Measurements from ENCODE around the gene PTPRQ.
"Not testable (repeated sequence)": the region's sequence is repeated elsewhere in the genome, so short reads cannot be mapped to it uniquely, and the experiment has no call there.

The PTPRQ gene

GRCh38 chr12:80477521-80478145 lies 33.6 kb downstream of the PTPRQ start:
- not testable (repeated sequence) for DNase-seq

- no peak for DNase-seq
Measured at GRCh38 chr12:80484746-80485145, 40.7 kb downstream of the PTPRQ start.

DNA sequence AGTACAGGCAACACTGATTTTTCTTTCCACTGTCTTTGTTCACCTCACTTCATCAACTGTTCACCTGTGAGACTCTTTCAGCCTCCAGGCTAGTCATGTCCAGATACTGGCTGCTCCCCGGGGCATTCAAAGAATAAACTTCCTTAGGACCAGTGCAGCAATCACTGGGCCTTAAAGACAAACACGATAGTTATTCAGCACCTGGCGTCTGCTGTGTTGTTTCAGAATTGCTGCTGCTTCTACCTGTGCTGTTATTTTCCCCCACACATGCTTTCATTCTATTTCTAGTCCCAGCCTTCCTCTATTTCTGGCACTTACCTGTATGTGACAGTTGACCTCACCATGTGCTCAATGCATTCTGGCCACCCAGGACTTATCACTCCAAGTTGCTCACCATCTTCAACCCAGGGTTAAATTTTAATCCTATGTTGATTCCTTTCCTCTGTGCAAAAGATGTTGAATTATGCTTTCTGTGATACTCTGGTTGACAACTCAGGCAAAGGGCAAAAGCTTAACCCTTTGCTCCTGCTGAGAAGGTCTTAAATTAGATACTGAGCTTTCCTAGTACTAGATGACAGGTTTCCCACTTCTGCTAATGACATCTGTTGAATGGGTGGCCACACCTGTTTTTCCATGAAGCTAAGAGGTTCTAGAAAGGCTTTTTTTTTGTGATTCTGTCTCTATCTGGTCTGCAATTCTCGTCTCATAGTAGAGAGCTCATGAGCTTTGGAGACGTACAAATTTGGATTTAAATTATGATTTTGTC lies 41.4 kb downstream of the PTPRQ start:
- no peak for DNase-seq

DNA sequence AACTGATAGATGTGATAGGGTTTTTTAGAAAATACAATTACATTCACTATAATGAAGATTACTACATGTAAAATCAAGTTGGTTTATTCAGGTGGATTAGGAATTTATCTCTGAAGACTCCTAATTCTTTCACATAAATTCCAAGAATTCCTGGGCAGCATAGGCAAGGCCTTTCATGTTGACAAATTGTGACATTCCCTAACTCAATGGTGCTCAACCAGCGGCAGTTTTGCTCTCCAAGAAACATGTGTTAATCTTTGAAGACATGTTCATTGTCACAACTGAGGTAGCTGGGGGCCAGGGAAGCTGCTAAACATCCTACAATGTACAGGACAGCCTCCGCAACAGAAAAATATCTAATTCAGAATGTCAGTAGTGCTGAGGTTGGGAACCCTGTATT lies 46.3 kb downstream of the PTPRQ start:
- no peak for DNase-seq

DNA sequence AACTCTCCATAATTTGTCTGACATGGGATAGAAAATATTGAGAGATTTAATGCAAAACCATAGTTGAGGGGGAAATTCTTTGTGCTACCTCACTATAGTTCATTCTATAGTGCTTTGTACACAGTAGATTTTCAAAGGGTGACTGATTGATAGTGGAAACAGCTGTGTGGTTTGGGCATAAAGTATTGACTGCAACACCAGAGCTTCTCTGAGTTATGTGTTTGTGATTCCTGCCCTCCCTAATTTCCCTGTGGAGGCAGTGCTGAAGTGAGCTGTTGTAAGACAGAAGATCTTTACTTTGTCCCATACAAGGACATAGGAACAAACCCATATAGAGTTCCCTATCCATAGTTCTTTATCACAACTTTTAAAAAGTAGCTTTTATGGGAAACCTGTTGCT lies 47.1 kb downstream of the PTPRQ start:
- no peak for DNase-seq

GRCh38 chr12:80493466-80493865 lies 49.4 kb downstream of the PTPRQ start:
- DNase-seq: no peak

DNA sequence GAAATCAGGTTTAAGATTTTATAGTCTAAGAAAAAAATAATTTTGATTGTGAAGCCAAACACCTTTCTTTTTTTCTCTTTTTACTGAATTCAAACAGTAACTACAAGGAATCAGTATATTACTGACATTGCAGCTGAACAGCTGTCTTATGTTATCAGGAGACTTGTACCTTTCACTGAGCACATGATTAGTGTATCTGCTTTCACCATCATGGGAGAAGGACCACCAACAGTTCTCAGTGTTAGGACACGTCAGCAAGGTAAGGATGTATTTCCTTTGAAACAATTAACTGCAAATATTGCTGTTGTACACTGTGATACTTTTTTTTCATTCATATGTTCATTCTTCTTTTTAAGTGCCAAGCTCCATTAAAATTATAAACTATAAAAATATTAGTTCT lies 50.8 kb downstream of the PTPRQ start:
- no peak for DNase-seq

DNA sequence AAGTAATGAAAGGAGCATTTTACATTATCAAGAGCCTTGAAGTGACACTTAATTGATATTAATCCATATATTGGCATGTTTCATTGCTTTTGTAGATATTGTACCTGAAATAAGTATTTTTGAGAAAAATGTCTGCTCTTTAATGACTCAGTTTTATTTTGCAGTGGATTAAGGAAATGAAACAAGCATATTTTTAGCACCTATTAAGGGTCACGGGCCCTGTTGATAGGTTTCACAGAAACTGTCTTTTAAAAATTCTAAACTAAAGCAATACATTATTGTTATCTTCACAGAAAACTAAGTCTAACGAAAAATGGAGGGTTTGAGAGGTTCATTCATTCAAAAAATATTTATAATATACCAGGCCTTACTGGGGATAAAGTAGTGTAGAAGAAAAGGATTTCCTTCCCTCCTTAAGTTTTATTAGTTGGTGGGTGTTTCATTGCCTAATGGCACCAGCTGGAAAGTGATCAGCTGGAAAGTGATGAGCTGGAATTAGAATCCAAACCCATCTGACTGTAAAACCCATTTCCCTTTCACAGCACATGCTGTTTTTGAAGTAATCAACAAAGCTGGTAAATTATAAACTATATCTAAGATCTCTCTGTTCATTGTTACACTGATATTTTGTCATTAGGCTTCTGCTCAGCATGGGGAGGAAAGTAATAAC lies 54.2 kb downstream of the PTPRQ start:
- DNase-seq: no peak

GRCh38 chr12:80504389-80505163 lies 60.5 kb downstream of the PTPRQ start:
- DNase-seq: no peak

- no peak for DNase-seq
Measured at GRCh38 chr12:80509781-80510556, 65.9 kb downstream of the PTPRQ start.

DNA sequence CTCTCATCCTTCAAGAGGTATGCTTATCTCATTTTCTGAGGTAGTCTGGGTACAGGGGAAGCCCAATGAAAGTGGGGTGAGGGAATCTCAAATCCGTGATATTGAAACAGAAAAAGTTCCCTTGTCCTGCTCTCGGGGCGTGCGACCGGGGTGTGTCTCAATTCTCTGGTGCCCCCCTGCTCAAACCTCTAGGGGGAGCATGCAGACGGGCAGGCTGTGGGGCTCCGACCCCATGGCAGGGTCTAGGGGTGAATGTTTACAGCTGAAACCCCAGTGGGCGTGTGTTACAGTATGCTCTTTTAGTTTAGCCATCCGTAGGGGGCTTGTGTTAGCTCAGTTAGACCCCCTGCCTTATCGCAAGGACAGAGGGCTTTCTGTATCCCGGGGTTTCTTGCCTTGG lies 68.7 kb downstream of the PTPRQ start:
- no peak for DNase-seq

- DNase-seq: no peak
Measured at GRCh38 chr12:80513211-80513610, 69.2 kb downstream of the PTPRQ start.

DNA sequence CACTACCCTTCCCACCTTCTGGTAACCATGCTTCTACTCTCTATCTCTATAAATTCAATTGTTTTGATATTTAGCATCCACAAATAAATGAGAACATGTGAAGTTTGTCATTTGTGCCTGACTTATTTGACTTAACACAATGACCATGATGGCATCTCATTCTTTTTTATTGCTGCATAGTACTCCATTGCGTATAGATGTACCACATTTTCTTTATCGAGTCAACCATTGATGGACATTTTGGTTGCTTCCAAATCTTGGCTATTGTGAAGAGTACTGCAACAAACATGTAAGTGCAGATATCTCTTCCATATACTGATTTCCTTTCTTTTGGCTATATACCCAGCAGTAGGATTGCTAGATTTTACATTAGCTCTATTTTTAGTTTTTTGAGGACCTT lies 73.6 kb downstream of the PTPRQ start:
- no peak for DNase-seq

DNA sequence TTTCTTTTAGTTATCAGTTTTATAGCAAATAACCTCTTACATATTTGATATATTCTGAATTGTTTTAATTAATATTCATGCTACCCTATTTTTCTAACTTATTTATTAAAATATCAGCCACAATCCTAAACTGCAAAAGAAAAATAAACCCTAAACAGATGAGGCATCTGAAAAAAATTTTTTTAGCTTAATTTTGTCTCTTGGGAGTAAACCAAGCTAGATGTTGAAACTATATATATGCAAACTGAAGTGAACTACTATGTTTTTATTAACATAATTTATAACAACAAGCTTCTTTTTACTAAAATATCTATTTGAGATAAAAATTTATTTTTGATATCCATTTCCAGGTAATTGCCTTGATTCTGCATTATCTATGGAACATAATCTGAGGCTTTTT lies 87.6 kb downstream of the PTPRQ start:
- no peak for DNase-seq

- DNase-seq: no peak
Measured at GRCh38 chr12:80539029-80539428, 95.0 kb downstream of the PTPRQ start.

DNA sequence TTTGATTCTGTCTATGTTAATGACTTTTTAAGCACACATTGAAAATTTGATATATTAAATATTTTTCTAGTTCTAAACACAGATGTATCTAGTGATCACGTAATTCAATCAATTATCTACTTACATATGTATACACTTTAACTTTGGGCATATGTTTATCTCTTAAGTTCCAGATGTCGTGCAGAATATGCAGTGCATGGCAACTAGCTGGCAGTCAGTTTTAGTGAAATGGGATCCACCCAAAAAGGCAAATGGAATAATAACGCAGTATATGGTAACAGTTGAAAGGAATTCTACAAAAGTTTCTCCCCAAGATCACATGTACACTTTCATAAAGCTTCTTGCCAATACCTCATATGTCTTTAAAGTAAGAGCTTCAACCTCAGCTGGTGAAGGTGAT lies 105.3 kb downstream of the PTPRQ start:
- DNase-seq: no peak

DNA sequence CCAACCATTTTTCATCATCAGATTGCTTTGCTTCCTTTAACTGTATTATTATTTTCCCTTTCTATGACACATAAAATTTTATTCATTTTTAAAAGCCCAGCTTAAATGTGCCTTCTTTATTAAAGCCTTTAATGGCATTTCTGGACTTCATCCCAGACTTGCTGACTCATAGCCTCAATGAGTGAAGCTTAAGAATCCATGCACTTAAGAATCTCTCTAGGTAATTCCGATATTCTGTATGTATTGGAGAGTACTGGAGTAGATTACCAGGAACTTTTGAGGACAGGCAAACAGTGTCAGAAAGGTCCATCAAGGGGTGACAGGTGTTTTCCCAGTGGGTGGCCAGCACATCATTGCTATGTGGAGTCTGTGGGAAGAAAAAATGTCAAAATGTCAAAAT lies 107.9 kb downstream of the PTPRQ start:
- no peak for DNase-seq

DNA sequence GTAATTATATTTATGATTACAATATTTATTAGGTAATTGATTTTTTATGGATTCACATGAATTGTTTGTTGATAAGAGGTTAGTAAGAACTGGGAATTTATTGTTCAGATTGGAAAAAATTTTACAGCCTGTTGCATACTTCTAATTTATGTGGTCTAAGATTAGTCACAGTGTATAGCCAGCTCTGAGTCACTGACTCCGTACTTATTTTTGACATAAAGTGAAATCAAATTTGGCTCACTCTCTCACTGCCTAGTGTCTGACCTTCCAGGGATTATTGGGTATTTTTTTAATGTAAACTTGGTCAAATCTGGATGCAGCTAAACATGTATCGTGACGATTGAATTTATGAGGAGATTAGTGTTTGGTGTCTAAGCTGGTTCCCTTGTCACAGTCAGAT lies 109.3 kb downstream of the PTPRQ start:
- no peak for DNase-seq

DNA sequence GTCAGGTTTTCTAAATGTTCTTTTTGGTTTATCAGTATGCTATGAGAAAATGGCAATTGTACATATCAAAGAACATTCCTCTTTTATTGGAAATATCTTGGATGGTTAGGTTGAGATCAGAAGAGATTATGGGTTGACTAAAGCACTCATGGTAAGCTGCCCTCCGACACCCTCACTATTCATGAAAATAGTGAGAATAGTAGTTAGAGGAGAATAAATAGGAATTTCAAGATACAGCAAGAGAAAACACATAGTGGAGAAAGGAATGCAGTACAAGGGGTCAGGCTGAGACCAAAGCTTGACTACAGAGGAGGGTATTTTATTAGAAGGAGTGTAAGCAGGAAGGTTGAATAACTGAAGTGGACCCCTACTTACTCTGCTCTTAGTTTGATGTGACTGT lies 112.5 kb downstream of the PTPRQ start:
- no peak for DNase-seq

- DNase-seq: no peak
Measured at GRCh38 chr12:80559766-80560165, 115.7 kb downstream of the PTPRQ start.

DNA sequence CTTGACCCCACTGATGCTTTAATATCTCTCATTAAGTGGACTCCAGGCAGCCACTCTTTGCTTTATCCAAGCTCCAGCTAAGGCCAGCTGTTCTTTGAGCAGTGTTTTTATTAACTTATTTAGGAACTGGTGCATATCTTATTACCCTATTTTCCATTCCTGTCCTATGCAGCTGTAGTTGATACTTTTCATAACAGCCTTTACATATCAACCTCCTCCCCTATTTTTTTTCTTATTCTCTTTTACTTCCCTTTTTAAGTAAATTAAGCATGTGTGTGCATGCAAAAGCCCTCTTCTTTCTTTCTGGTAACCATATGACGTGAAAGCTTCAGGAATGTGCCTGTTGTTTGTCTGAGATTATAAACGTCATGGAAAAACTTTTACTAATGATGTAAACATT lies 121.2 kb downstream of the PTPRQ start:
- DNase-seq: no peak

DNA sequence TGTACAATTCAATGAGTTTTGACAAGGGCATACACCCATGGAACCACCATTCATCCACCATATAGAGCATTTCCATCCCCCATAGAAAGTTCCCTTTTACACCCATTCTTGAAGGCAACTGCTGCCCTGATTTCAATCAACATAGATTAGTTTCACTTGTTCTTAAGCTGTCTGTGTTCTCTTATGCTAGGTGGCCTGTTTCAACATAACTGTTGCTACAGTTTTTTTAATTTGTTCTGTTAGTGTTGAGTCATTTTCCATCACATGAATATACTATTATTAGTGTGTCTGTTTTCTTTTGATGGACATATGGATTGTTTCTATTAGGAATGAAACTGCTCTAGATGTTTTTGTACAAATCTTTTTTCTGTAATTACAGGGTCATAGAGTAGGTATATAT lies 123.4 kb downstream of the PTPRQ start:
- no peak for DNase-seq
